Measurements from ENCODE around the gene ACAD9.

The ACAD9 gene

DNA sequence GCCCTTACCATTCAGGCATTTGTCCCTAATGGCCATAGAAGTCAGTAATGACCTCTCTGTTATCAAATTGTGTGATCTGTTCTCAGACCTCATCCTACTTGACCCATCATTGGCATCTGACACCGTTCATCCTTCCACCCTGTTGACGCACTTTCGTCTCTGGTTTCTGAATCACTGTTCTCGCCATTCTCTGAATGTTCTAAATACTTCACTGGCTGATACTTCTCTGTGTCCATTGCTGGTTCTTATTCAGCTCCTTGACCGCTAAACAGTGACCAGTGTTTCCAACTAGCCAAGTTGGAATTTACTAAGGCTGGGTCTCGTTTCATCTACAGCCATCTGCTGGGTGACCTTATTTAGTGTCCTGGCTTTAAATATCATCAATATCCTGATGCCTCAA, 2.2 kb downstream of the ACAD9 start:
- no peaks in the 10 kb centered on the region for H3K27me3 Mint-ChIP-seq (ENCODE audit: low read depth)
- TF ChIP-seq, protein P1, sequence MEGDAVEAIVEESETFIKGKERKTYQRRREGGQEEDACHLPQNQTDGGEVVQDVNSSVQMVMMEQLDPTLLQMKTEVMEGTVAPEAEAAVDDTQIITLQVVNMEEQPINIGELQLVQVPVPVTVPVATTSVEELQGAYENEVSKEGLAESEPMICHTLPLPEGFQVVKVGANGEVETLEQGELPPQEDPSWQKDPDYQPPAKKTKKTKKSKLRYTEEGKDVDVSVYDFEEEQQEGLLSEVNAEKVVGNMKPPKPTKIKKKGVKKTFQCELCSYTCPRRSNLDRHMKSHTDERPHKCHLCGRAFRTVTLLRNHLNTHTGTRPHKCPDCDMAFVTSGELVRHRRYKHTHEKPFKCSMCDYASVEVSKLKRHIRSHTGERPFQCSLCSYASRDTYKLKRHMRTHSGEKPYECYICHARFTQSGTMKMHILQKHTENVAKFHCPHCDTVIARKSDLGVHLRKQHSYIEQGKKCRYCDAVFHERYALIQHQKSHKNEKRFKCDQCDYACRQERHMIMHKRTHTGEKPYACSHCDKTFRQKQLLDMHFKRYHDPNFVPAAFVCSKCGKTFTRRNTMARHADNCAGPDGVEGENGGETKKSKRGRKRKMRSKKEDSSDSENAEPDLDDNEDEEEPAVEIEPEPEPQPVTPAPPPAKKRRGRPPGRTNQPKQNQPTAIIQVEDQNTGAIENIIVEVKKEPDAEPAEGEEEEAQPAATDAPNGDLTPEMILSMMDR (IDR thresholded peaks at IDR 0.05; ENCODE audit: unreplicated experiment in 3 of 3), result no peak
- peak overlapping the region; percentile 57 to 92 (median 72) for H3K4me3 Mint-ChIP-seq
- no peaks in the 10 kb centered on the region for H3K9me3 Mint-ChIP-seq
- peaks cover 25% of the 10 kb centered on the region for H3K36me3 Mint-ChIP-seq (ENCODE audit: low read depth)
- H3K27ac Mint-ChIP-seq, result peak overlapping the region; percentile 8 to 30 (median 25)
- peaks cover 50% of the 10 kb centered on the region for H3K4me1 Mint-ChIP-seq

- H3K4me3 Mint-ChIP-seq, result peak overlapping the region; percentile 35 to 76 (median 72)
- TF ChIP-seq, protein P1 (IDR thresholded peaks at IDR 0.05; ENCODE audit: unreplicated experiment in 3 of 3), result no peak
- H3K27me3 Mint-ChIP-seq (ENCODE audit: low read depth), result no peaks in the 10 kb centered on the region
- no peaks in the 10 kb centered on the region for H3K9me3 Mint-ChIP-seq
- H3K36me3 Mint-ChIP-seq (ENCODE audit: low read depth), result peaks cover 28% of the 10 kb centered on the region
- no peak overlapping the region for H3K27ac Mint-ChIP-seq
- H3K4me1 Mint-ChIP-seq, result peaks cover 46% of the 10 kb centered on the region
Measured at GRCh38 chr3:128882719-128883118, 3.3 kb downstream of the ACAD9 start.

- H3K4me1 Mint-ChIP-seq, result peaks cover 26% of the 10 kb centered on the region
- H3K27me3 Mint-ChIP-seq (ENCODE audit: low read depth), result no peaks in the 10 kb centered on the region
- TF ChIP-seq, protein P1 (IDR thresholded peaks at IDR 0.05; ENCODE audit: unreplicated experiment in 3 of 3), result no peak
- H3K9me3 Mint-ChIP-seq, result no peaks in the 10 kb centered on the region
- peaks cover 36% of the 10 kb centered on the region for H3K36me3 Mint-ChIP-seq (ENCODE audit: low read depth)
- no peak overlapping the region for H3K27ac Mint-ChIP-seq
- no peak overlapping the region for H3K4me3 Mint-ChIP-seq
Measured at GRCh38 chr3:128884992-128885391, 5.6 kb downstream of the ACAD9 start.

- Mint-ChIP-seq H3K9me3 (no peaks in the 10 kb centered on the region), H3K4me1 (no peaks in the 10 kb centered on the region), H3K27me3 (ENCODE audit: low read depth) (no peaks in the 10 kb centered on the region), H3K27ac (no peak overlapping the region), H3K36me3 (ENCODE audit: low read depth) (peaks cover 36% of the 10 kb centered on the region), H3K4me3 (no peak overlapping the region)
- TF ChIP-seq, protein P1 (IDR thresholded peaks at IDR 0.05; ENCODE audit: unreplicated experiment in 3 of 3), result no peak
Measured at GRCh38 chr3:128889139-128889894, 9.9 kb downstream of the ACAD9 start.

DNA sequence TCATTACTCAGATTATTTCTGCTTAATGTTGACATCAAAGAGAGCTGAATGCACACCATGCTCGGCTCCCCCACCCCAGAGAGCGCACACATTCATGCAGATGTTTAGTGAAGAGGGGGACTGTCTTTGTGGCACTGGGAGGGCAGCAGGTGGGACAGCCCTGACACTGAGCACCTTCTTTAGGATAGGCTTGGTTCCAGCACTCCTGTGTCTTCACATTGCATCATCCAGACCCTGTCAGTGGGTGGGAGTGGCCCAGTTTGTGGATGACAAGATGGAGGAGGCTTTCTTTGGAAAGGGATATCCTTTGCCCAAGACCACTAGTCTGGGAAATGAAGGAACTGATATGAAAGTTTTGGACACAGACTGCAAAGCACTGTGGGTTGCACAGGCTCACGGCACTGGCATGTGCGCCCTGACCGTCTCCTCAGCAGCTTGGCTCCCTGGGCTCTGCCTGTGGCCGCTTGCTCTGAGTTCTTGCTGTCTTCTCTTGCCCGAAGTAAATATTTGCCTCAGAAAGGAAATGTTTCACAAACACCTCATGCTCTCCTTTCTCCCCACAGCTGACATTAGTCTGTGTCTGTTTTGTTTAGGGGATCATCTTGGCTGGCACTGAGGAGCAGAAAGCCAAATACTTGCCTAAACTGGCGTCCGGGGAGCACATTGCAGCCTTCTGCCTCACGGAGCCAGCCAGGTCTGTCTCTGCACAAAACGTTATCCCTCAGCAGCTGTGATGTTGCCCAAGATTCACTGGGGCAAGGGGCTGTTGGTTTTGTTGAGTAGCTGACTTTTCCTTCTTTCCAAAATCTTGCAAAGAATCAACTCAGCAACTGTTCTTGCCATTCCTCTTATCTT, 16.6 kb downstream of the ACAD9 start:
- TF ChIP-seq, protein P1 (IDR thresholded peaks at IDR 0.05; ENCODE audit: unreplicated experiment in 3 of 3), result no peak
- no peak overlapping the region for H3K27ac Mint-ChIP-seq
- peaks cover 74% of the 10 kb centered on the region for H3K36me3 Mint-ChIP-seq (ENCODE audit: low read depth)
- H3K4me3 Mint-ChIP-seq, result no peak overlapping the region
- no peaks in the 10 kb centered on the region for H3K4me1 Mint-ChIP-seq
- H3K27me3 Mint-ChIP-seq (ENCODE audit: low read depth), result no peaks in the 10 kb centered on the region
- H3K9me3 Mint-ChIP-seq, result no peaks in the 10 kb centered on the region

Measured in nephron (organoid).